H1 (cell line): ENCODE results near the gene RIGI. TPM values are rescaled to one million over a fixed set of nuclear protein-coding genes. Genes with fewer than 3 reads are reported as not detected.

ENCODE experiments used
- HDAC2 ChIP-seq, 2 experiments: fragments of 300-600 bp in 1 of 2; sonication (generic) in 1 of 2; IDR thresholded peaks; 2 replicates each; pipeline ENCODE4 v1.6.1; 2011 to 2012; ENCODE audit warnings: low read depth in 2 of 2, low read length in 2 of 2, mild to moderate bottlenecking in 2 of 2, moderate library complexity in 2 of 2, borderline replicate concordance in 1 of 2, inconsistent platforms in 1 of 2
- JUND ChIP-seq: IDR thresholded peaks from 2 replicates; pipeline ENCODE4 v1.6.1; 2011; ENCODE audit warnings: mild to moderate bottlenecking, improper control_type of control experiment, low read length
- NANOG ChIP-seq: IDR thresholded peaks from 2 replicates; pipeline ENCODE4 v1.6.1; 2011; ENCODE audit warnings: low read length, low read depth, mild to moderate bottlenecking, inconsistent platforms; ENCODE audit not compliant: insufficient read depth, poor library complexity, severe bottlenecking
- RAD21 ChIP-seq, 2 experiments: IDR thresholded peaks in 1 of 2; conservative IDR thresholded peaks in 1 of 2; 2 replicates each; pipeline ENCODE4 v1.6.1; 2011; ENCODE audit warnings: low read depth in 2 of 2, low read length in 2 of 2, improper control_type of control experiment in 1 of 2, inconsistent platforms in 1 of 2, mild to moderate bottlenecking in 1 of 2, moderate library complexity in 1 of 2
- SAP30 ChIP-seq: fragments of 300-600 bp; sonication (generic); IDR thresholded peaks from 2 replicates; pipeline ENCODE4 v1.7.1; 2012; ENCODE audit warnings: low read length, moderate library complexity, mild to moderate bottlenecking, inconsistent platforms; ENCODE audit not compliant: insufficient read depth, insufficient replicate concordance
- SIN3A ChIP-seq, 2 experiments: IDR thresholded peaks in 1 of 2; conservative IDR thresholded peaks in 1 of 2; 2 replicates each; pipeline ENCODE4 v1.6.1; 2011 to 2012; ENCODE audit warnings: low read length in 2 of 2, improper control_type of control experiment in 1 of 2, low read depth in 1 of 2, mild to moderate bottlenecking in 1 of 2
- SIX5 ChIP-seq: IDR thresholded peaks from 2 replicates; pipeline ENCODE4 v1.6.1; 2011; ENCODE audit warnings: mild to moderate bottlenecking, low read depth, low read length
- polyA plus RNA-seq, 7 experiments: library from polyadenylated mRNA; depleted of rRNA in 3 of 7; stranded (reverse) in 5 of 7; unstranded in 2 of 7; fragments of >200 nt in 5 of 7; fragments of 200-250 nt in 2 of 7; gene quantifications; 1 replicate in 5 of 7; 2 replicates in 1 of 7; 4 replicates in 1 of 7; pipeline versions ENCODE4 v1.2.1 to v1.2.3, GENCODE V29; 2011 to 2013; ENCODE audit warnings: missing spikeins in 2 of 7, mixed read lengths in 2 of 7
- total RNA-seq: library from RNA; stranded (reverse); fragmentation: NEBNext Ultra II Directional; extraction: Animal tissue kit (Norgen Biotek cat#: 25700); gene quantifications from 2 replicates; pipeline ENCODE4 v1.2.1, GENCODE V29; 2021
- TF ChIP-seq, protein P1 (sequence below), 3 experiments: IDR thresholded peaks; 1 replicate in 2 of 3; 2 replicates in 1 of 3; pipeline versions ENCODE4 v1.5.1 to v1.6.1; 2011; ENCODE audit warnings: low read length in 3 of 3, mild to moderate bottlenecking in 3 of 3, inconsistent platforms in 2 of 3, low read depth in 1 of 3, moderate library complexity in 1 of 3; ENCODE audit not compliant: insufficient read depth in 1 of 3; ENCODE audit errors: control extremely low read depth in 1 of 3
- TF ChIP-seq, protein P2 (sequence below): IDR thresholded peaks from 2 replicates; pipeline ENCODE4 v1.6.1; 2011; ENCODE audit warnings: low read depth, mild to moderate bottlenecking, low read length; ENCODE audit not compliant: insufficient read depth

RIGI gene
- total and polyA plus RNA-seq, 2 of the 8 experiments (the other 6 are each of a cell fraction or from before 2014, with no cell fraction given): 3.1 to 6.7 TPM

DNA sequence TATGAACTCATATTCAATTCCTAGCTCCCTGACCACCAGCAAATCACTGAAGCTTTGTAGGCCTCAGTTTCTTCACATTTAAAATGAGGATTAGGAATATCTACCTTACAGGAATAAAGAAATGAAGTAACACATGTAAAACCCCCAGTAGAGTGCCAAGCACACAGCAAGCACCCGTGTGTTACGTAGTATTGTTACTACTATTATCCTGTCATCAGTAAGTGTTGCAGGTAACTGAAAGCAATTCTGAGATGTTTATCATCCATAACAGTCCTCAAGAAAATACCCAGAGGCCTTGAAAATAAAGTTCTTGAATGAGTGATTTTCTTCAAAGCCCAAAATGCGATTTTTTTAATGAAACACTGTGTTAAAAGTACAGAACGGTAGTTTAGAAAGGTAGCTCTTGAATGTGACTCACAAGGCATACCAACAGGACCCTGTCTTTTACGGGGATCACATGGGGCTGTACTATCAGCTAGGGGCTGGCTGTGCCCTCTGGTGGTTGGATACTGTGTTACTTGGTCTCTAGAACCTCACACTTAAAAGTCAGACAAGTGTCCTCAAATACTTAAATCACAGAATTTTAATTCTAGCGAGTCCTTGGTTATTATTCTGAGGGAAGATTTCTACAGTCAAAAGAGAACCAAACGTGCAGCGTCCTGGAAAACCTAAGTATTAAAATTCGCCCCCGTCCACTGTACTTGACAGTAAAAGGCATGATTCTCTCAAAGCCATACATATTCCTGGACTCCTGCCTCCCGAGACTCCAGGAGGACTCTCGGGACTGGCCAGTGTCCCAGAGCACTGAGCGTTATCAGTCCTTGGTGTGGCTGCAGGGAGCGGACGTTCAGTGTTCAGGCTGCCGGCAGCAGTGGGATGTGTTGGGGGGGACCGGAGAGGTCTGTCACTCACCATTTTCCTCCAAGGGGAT is 46.2 kb upstream of the RIGI start (continued):
- TF ChIP-seq, protein P1, sequence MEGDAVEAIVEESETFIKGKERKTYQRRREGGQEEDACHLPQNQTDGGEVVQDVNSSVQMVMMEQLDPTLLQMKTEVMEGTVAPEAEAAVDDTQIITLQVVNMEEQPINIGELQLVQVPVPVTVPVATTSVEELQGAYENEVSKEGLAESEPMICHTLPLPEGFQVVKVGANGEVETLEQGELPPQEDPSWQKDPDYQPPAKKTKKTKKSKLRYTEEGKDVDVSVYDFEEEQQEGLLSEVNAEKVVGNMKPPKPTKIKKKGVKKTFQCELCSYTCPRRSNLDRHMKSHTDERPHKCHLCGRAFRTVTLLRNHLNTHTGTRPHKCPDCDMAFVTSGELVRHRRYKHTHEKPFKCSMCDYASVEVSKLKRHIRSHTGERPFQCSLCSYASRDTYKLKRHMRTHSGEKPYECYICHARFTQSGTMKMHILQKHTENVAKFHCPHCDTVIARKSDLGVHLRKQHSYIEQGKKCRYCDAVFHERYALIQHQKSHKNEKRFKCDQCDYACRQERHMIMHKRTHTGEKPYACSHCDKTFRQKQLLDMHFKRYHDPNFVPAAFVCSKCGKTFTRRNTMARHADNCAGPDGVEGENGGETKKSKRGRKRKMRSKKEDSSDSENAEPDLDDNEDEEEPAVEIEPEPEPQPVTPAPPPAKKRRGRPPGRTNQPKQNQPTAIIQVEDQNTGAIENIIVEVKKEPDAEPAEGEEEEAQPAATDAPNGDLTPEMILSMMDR (IDR thresholded peaks at IDR 0.05; ENCODE audit: control extremely low read depth in 1 of 3, insufficient read depth in 1 of 3, low read depth in 1 of 3, low read length in 3 of 3): peak; percentile 51 to 77 (median 71)
- TF ChIP-seq RAD21 (IDR thresholded peaks at IDR 0.05 in 1 of 2, conservative IDR thresholded peaks at IDR 0.05 in 1 of 2; ENCODE audit: low read depth in 2 of 2, low read length in 2 of 2) (peak; percentile 68 to 77), HDAC2 (IDR thresholded peaks at IDR 0.05; ENCODE audit: borderline replicate concordance in 1 of 2, low read depth in 2 of 2, low read length in 2 of 2) (no peak; a peak in 1 of 4 replicates), JUND (0 out of 2 replicates have a peak, but pooled peaks have one; percentile 12), SIN3A (conservative IDR thresholded peaks at IDR 0.05 in 1 of 2, IDR thresholded peaks at IDR 0.05 in 1 of 2; ENCODE audit: low read depth in 1 of 2, low read length in 2 of 2) (peak; percentile 52 to 93; a peak in 2 of 4 replicates), SIX5 (no peak), SAP30 (peak; percentile 81), NANOG (no peak)
- TF ChIP-seq, protein P2, sequence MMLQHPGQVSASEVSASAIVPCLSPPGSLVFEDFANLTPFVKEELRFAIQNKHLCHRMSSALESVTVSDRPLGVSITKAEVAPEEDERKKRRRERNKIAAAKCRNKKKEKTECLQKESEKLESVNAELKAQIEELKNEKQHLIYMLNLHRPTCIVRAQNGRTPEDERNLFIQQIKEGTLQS: peak; percentile 55; the same call in 1 of the 2 replicates
